Stimulated activated naive CD8-positive, alpha-beta T cell treated with anti-CD3 and anti-CD28 coated beads, Interleukin-15, Interleukin-2, amounts not matched to agents 100 ng/mL and 50 ng/mL, for 24 hours (primary cell): ENCODE measurements around the gene STK10.
A peak's percentile ranks its signal among the peaks of the same experiment; 100 is the strongest.

ENCODE experiments used
- H3K27ac Mint-ChIP-seq: one replicate; pipeline ENCODE4 v1.8.0; 2021; ENCODE audit warnings: mild to moderate bottlenecking, mixed read lengths
- H3K27me3 Mint-ChIP-seq: one replicate; pipeline ENCODE4 v1.8.0; 2021; ENCODE audit warnings: mixed read lengths
- H3K36me3 Mint-ChIP-seq: one replicate; pipeline ENCODE4 v1.8.0; 2021; ENCODE audit warnings: low read depth, mixed read lengths
- H3K4me1 Mint-ChIP-seq: one replicate; pipeline ENCODE4 v1.8.0; 2021; ENCODE audit warnings: low read depth, mixed read lengths
- H3K4me3 Mint-ChIP-seq: one replicate; pipeline ENCODE4 v1.8.0; 2021; ENCODE audit warnings: mild to moderate bottlenecking, mixed read lengths
- H3K9me3 Mint-ChIP-seq: one replicate; pipeline ENCODE4 v1.8.0; 2021; ENCODE audit warnings: mixed read lengths

Gene STK10

GRCh38 chr5:172009536-172010270 lies 178.3 kb downstream of the STK10 start:
- H3K4me3 Mint-ChIP-seq = no peak overlapping the region
- H3K9me3 Mint-ChIP-seq = no peaks in the 10 kb centered on the region
- no peak overlapping the region for H3K27ac Mint-ChIP-seq
- no peaks in the 10 kb centered on the region for H3K27me3 Mint-ChIP-seq
- peaks cover 38% of the 10 kb centered on the region for H3K4me1 Mint-ChIP-seq
- peaks cover 13% of the 10 kb centered on the region for H3K36me3 Mint-ChIP-seq

- H3K9me3 Mint-ChIP-seq = no peaks in the 10 kb centered on the region
- H3K4me3 Mint-ChIP-seq = no peak overlapping the region
- H3K36me3 Mint-ChIP-seq = peaks cover 13% of the 10 kb centered on the region
- H3K4me1 Mint-ChIP-seq = peaks cover 44% of the 10 kb centered on the region
- H3K27me3 Mint-ChIP-seq = no peaks in the 10 kb centered on the region
- H3K27ac Mint-ChIP-seq = peak overlapping the region; percentile 99
Observed at GRCh38 chr5:172008689-172009141, 179.3 kb downstream of the STK10 start.

GRCh38 chr5:172008111-172008455 lies 179.9 kb downstream of the STK10 start:
- Mint-ChIP-seq H3K27ac (peak overlapping the region; percentile 99), H3K9me3 (no peaks in the 10 kb centered on the region), H3K4me3 (peak overlapping the region; percentile 97), H3K4me1 (peaks cover 50% of the 10 kb centered on the region), H3K27me3 (no peaks in the 10 kb centered on the region), H3K36me3 (peaks cover 13% of the 10 kb centered on the region)

GRCh38 chr5:172007175-172008110 lies 180.6 kb downstream of the STK10 start:
- H3K27me3 Mint-ChIP-seq = no peaks in the 10 kb centered on the region
- H3K4me3 Mint-ChIP-seq = peak overlapping the region; percentile 97
- H3K4me1 Mint-ChIP-seq = peaks cover 57% of the 10 kb centered on the region
- peak overlapping the region; percentile 99 for H3K27ac Mint-ChIP-seq
- H3K9me3 Mint-ChIP-seq = no peaks in the 10 kb centered on the region
- peaks cover 13% of the 10 kb centered on the region for H3K36me3 Mint-ChIP-seq

GRCh38 chr5:172006321-172007174 lies 181.5 kb downstream of the STK10 start, which contains the start of gene FBXW11:
Gene FBXW11 (minus strand): TSS chr5:172006638. CDS start chr5:172006502, 136 bp downstream.
- Mint-ChIP-seq H3K4me3 (peak within 1 kb of the TSS; percentile 97), H3K9me3 (no peaks in the 10 kb centered on the region), H3K36me3 (peaks cover 19% of the 10 kb centered on the region), H3K27me3 (no peaks in the 10 kb centered on the region), H3K27ac (peak within 1 kb of the TSS; percentile 99), H3K4me1 (peaks cover 66% of the 10 kb centered on the region)

- H3K4me1 Mint-ChIP-seq = peaks cover 73% of the 10 kb centered on the region
- H3K36me3 Mint-ChIP-seq = peaks cover 22% of the 10 kb centered on the region
- H3K27ac Mint-ChIP-seq = peak overlapping the region; percentile 98
- no peaks in the 10 kb centered on the region for H3K27me3 Mint-ChIP-seq
- no peaks in the 10 kb centered on the region for H3K9me3 Mint-ChIP-seq
- H3K4me3 Mint-ChIP-seq = peak overlapping the region; percentile 95
Observed at GRCh38 chr5:172005708-172006320, 182.2 kb downstream of the STK10 start.

GRCh38 chr5:172004824-172005237 lies 183.2 kb downstream of the STK10 start:
- Mint-ChIP-seq H3K27me3 (no peaks in the 10 kb centered on the region), H3K9me3 (no peaks in the 10 kb centered on the region), H3K36me3 (peaks cover 29% of the 10 kb centered on the region), H3K27ac (peak overlapping the region; percentile 98), H3K4me3 (peak overlapping the region; percentile 95), H3K4me1 (peaks cover 78% of the 10 kb centered on the region)

GRCh38 chr5:172003746-172004145 lies 184.3 kb downstream of the STK10 start:
- H3K36me3 Mint-ChIP-seq = peaks cover 33% of the 10 kb centered on the region
- no peaks in the 10 kb centered on the region for H3K27me3 Mint-ChIP-seq
- peaks cover 83% of the 10 kb centered on the region for H3K4me1 Mint-ChIP-seq
- no peaks in the 10 kb centered on the region for H3K9me3 Mint-ChIP-seq
- H3K27ac Mint-ChIP-seq = peak overlapping the region; percentile 82
- H3K4me3 Mint-ChIP-seq = peak overlapping the region; percentile 33

GRCh38 chr5:172002840-172003512 lies 185.0 kb downstream of the STK10 start:
- H3K4me3 Mint-ChIP-seq = peak overlapping the region; percentile 33
- no peaks in the 10 kb centered on the region for H3K27me3 Mint-ChIP-seq
- peaks cover 34% of the 10 kb centered on the region for H3K36me3 Mint-ChIP-seq
- no peaks in the 10 kb centered on the region for H3K9me3 Mint-ChIP-seq
- H3K27ac Mint-ChIP-seq = peak overlapping the region; percentile 82
- H3K4me1 Mint-ChIP-seq = peaks cover 82% of the 10 kb centered on the region

GRCh38 chr5:172002310-172002709 lies 185.7 kb downstream of the STK10 start:
- H3K27ac Mint-ChIP-seq = peak overlapping the region; percentile 38
- H3K4me3 Mint-ChIP-seq = peak overlapping the region; percentile 45

GRCh38 chr5:171999877-172000276 lies 188.1 kb downstream of the STK10 start:
- no peaks in the 10 kb centered on the region for H3K9me3 Mint-ChIP-seq
- peak overlapping the region; percentile 52 for H3K27ac Mint-ChIP-seq
- no peaks in the 10 kb centered on the region for H3K27me3 Mint-ChIP-seq
- peaks cover 90% of the 10 kb centered on the region for H3K4me1 Mint-ChIP-seq
- peak overlapping the region; percentile 18 for H3K4me3 Mint-ChIP-seq
- H3K36me3 Mint-ChIP-seq = peaks cover 53% of the 10 kb centered on the region

More at GRCh38 chr5:172002310-172002709, 185.7 kb downstream of the STK10 start:
- no peaks in the 10 kb centered on the region for H3K9me3 Mint-ChIP-seq
- H3K36me3 Mint-ChIP-seq = peaks cover 41% of the 10 kb centered on the region
- no peaks in the 10 kb centered on the region for H3K27me3 Mint-ChIP-seq
- H3K4me1 Mint-ChIP-seq = peaks cover 82% of the 10 kb centered on the region

- Mint-ChIP-seq H3K27ac (no peak overlapping the region), H3K4me1 (peaks cover 89% of the 10 kb centered on the region), H3K9me3 (no peaks in the 10 kb centered on the region), H3K27me3 (no peaks in the 10 kb centered on the region), H3K4me3 (no peak overlapping the region), H3K36me3 (peaks cover 53% of the 10 kb centered on the region)
Observed at GRCh38 chr5:171999100-171999499, 188.9 kb downstream of the STK10 start.

- no peaks in the 10 kb centered on the region for H3K27me3 Mint-ChIP-seq
- H3K4me3 Mint-ChIP-seq = no peak overlapping the region
- H3K36me3 Mint-ChIP-seq = peaks cover 65% of the 10 kb centered on the region
- no peak overlapping the region for H3K27ac Mint-ChIP-seq
- H3K9me3 Mint-ChIP-seq = no peaks in the 10 kb centered on the region
- H3K4me1 Mint-ChIP-seq = peaks cover 79% of the 10 kb centered on the region
Observed at GRCh38 chr5:171997011-171997410, 191.0 kb downstream of the STK10 start.
